ENCODE measurements around the gene FBXW4. TPM values are rescaled to one million over a fixed set of nuclear protein-coding genes. Genes with fewer than 3 reads are reported as not detected.

The FBXW4 gene
- total and polyA plus RNA-seq, 2 of the 8 experiments (the other 6 are each of a cell fraction or from before 2014, with no cell fraction given) = 29.0 to 32.8 TPM

DNA sequence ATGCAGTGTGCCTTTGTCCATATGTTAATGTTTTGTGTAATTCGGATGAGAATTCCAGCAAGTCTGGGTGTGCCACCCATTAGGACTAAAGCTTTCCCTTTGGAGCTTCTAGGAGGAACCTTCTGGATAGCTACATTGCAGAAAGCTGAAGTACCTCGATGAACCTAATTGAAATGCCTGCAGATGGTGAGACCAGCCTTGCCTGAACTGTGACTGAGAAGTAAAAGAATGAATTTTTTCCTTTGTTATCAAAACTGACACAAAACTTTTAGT, 31.1 kb upstream of the FBXW4 start:
- POLR2A ChIA-PET (ENCODE audit: partially characterized antibody) = no interaction called here
- Histone ChIP-seq H4K91ac (replicated peaks; ENCODE audit: insufficient read length, low read length) (no peak overlapping the region), H2BK5ac (ENCODE audit: low read depth, low read length) (no peak overlapping the region), H2BK120ac (replicated peaks; ENCODE audit: low read depth, low read length) (no peak overlapping the region), H2BK12ac (ENCODE audit: low read depth, low read length) (no peak overlapping the region), H3K23me2 (ENCODE audit: low read depth, low read length) (no peaks in the 10 kb centered on the region; the same call in 1 of the 2 replicates), H3K4me3 (ENCODE audit: extremely low read depth in 1 of 4, insufficient read depth in 2 of 4, low read depth in 3 of 4, low read length in 4 of 4) (no peak overlapping the region), H3K9ac (replicated peaks in 1 of 4; ENCODE audit: extremely low read depth in 1 of 4, low read depth in 3 of 4, low read length in 3 of 4) (no peak overlapping the region), H2AK5ac (ENCODE audit: low read depth, low read length) (no peak overlapping the region), H4K8ac (ENCODE audit: extremely low read depth, insufficient read depth, low read length) (no peak overlapping the region), H3K18ac (ENCODE audit: extremely low read depth, low read length) (no peak overlapping the region), H4K5ac (ENCODE audit: insufficient read length, low read depth, low read length) (no peak overlapping the region), H3K4me2 (ENCODE audit: insufficient read depth in 1 of 2, low read depth in 2 of 2, low read length in 2 of 2) (no peak overlapping the region), H2BK15ac (ENCODE audit: low read length) (no peak overlapping the region), H3K4ac (replicated peaks; ENCODE audit: insufficient read length, low read depth, low read length) (no peak overlapping the region), H3K27ac (ENCODE audit: low read depth, low read length) (no peak overlapping the region), H3K23ac (ENCODE audit: insufficient read length) (no peak overlapping the region), H3K9me3 (ENCODE audit: insufficient read depth in 2 of 2, low read depth in 1 of 2, low read length in 1 of 2) (no peaks in the 10 kb centered on the region), H3K79me2 (ENCODE audit: control insufficient read depth in 1 of 2, insufficient read depth in 2 of 2, low read length in 2 of 2) (no peaks in the 10 kb centered on the region), H3K4me1 (replicated peaks in 1 of 4; ENCODE audit: control insufficient read depth in 3 of 4, insufficient read depth in 4 of 4, low read length in 3 of 4) (peaks cover 0 to 3% (median 0%) of the 10 kb centered on the region in 4 experiments; a peak in 2 of 7 replicates), H3K36me3 (ENCODE audit: control insufficient read depth in 2 of 4, insufficient read depth in 4 of 4, low read length in 3 of 4) (no peaks in the 10 kb centered on the region), H3K27me3 (replicated peaks in 1 of 4; ENCODE audit: control insufficient read depth in 3 of 4, extremely low read depth in 1 of 4, insufficient read depth in 3 of 4, low read length in 3 of 4) (no peaks in the 10 kb centered on the region), H3K56ac (replicated peaks; ENCODE audit: insufficient read length, low read depth, low read length) (no peak overlapping the region), H2AFZ (ENCODE audit: low read length) (no peak overlapping the region), H2BK20ac (ENCODE audit: low read length) (no peak overlapping the region), H4K20me1 (replicated peaks in 1 of 2; ENCODE audit: control insufficient read depth in 1 of 2, insufficient read depth in 2 of 2, low read length in 2 of 2) (no peaks in the 10 kb centered on the region), H3K14ac (ENCODE audit: insufficient read length) (no peak overlapping the region), H3K79me1 (ENCODE audit: low read depth, low read length) (no peaks in the 10 kb centered on the region)
- DNase-seq (ENCODE audit: low read depth in 1 of 2, low spot score in 2 of 2) (no peak), FAIRE-seq (no peak)
- TF ChIP-seq SIX5 (IDR thresholded peaks at IDR 0.05; ENCODE audit: low read depth, low read length) (no peak), EGR1 (IDR thresholded peaks at IDR 0.05; ENCODE audit: borderline replicate concordance, low read depth, low read length) (no peak), SAP30 (IDR thresholded peaks at IDR 0.05; ENCODE audit: insufficient read depth, insufficient replicate concordance, low read length) (no peak)
- TF ChIP-seq, protein P1, sequence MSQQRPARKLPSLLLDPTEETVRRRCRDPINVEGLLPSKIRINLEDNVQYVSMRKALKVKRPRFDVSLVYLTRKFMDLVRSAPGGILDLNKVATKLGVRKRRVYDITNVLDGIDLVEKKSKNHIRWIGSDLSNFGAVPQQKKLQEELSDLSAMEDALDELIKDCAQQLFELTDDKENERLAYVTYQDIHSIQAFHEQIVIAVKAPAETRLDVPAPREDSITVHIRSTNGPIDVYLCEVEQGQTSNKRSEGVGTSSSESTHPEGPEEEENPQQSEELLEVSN (IDR thresholded peaks at IDR 0.05) = no peak
- CTCF ChIA-PET (ENCODE audit: partially characterized antibody) = interaction anchor here (0.8 to 1.1 kb wide), 2 partner anchors 55 to 112 kb away, joined by 4 read pairs; no protein-coding TSS in a partner anchor
- WGBS, 2 experiments (ENCODE audit: extremely low coverage in 1 of 2, insufficient coverage in 1 of 2, insufficient read length in 1 of 2, insufficient replicate concordance in 2 of 2, low coverage in 1 of 2, low lambda C conversion rate in 2 of 2, missing lambda C conversion rate in 1 of 2) = 86% methylated on average over 2 of the region's 2 CpGs; no CpG with 5 or more reads in 1 of the 2 experiments

Data from H1 (cell line).